AG09319 (cell line): ENCODE data around the gene DOCK4.

Experiments used
- DNase-seq: peaks from one replicate; pipeline ENCODE4 v3.0.0-alpha.2; 2010; ENCODE audit warnings: low read depth; ENCODE audit errors: extremely low read depth
- TF ChIP-seq, protein P1 (sequence below): IDR thresholded peaks from 2 replicates; pipeline ENCODE4 v1.5.1; 2011; ENCODE audit warnings: low read depth, mild to moderate bottlenecking, inconsistent platforms, low read length, moderate library complexity

Gene DOCK4

DNA sequence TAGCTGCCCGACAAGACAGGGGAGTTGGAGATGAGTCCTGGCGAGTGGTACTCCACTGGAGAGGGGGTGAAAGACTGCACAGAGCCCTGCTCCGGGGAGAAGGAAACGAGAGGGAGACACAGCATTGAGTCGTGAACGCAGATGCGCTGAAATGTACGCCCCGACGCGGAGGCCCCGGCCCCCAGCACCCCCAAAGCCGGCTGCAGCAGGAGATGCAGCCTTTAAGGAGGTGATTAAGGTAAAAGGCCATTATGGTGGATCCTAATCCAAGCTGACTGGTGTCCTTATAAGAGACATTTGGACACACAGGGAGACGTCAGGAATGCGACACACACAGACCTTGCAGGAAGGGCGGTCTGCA, 477.6 kb downstream of the DOCK4 start:
- no peak for DNase-seq
- TF ChIP-seq, protein P1, sequence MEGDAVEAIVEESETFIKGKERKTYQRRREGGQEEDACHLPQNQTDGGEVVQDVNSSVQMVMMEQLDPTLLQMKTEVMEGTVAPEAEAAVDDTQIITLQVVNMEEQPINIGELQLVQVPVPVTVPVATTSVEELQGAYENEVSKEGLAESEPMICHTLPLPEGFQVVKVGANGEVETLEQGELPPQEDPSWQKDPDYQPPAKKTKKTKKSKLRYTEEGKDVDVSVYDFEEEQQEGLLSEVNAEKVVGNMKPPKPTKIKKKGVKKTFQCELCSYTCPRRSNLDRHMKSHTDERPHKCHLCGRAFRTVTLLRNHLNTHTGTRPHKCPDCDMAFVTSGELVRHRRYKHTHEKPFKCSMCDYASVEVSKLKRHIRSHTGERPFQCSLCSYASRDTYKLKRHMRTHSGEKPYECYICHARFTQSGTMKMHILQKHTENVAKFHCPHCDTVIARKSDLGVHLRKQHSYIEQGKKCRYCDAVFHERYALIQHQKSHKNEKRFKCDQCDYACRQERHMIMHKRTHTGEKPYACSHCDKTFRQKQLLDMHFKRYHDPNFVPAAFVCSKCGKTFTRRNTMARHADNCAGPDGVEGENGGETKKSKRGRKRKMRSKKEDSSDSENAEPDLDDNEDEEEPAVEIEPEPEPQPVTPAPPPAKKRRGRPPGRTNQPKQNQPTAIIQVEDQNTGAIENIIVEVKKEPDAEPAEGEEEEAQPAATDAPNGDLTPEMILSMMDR = no peak

DNA sequence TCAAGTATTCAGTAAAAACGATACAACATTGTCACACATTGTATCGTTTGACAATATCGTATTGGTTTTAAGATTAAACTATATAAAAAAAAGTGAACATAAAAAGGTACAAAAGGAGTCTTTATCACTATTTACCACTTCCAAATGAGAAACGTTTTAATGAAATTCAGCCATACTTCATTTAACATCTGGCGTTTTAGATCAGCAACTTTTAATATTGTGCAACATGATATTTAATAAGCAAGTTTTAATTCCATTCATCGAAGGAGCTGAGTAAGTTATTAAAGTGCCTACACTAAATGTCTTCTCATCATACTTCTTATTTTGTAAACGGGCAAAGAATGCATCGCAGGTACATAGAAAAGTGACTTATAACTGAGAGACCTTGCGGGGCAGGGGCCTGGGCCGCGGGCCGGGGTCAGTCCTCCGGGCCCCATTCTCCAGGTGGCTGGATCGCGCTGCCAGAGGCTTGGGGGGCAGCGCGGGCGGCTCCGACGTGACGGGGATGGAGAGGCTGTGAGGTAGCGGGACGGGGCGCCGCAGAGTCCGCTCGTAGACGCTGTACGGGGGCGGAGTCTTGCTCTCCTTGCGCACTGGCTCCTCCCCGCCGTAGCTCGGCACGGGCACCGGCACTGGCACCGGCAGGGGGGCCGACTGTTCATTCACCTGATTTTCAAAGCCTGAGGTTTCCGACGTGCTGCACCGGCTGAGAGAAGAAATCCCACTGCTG, 478.1 kb downstream of the DOCK4 start:
- TF ChIP-seq, protein P1 = no peak
- no peak for DNase-seq

DNA sequence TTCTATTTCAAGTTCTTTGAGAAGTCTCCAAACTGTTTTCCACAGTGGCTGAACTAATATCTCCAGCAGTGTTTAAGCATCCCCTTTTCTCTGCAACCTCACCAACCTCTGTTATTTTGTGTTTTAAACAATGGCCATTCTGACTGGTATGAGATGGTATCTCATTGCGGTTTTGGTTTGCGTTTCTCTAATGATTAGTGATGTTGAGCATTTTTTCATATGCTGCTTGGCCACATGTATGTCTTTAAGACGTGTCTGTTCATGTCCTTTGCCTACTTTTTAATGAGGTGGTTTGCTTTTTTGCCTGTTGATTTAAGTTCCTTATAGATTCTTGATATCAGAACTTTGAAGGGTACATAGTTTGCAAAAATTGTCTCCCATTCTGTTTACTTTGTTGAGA, 487.3 kb downstream of the DOCK4 start:
- TF ChIP-seq, protein P1 = no peak
- no peak for DNase-seq

DNA sequence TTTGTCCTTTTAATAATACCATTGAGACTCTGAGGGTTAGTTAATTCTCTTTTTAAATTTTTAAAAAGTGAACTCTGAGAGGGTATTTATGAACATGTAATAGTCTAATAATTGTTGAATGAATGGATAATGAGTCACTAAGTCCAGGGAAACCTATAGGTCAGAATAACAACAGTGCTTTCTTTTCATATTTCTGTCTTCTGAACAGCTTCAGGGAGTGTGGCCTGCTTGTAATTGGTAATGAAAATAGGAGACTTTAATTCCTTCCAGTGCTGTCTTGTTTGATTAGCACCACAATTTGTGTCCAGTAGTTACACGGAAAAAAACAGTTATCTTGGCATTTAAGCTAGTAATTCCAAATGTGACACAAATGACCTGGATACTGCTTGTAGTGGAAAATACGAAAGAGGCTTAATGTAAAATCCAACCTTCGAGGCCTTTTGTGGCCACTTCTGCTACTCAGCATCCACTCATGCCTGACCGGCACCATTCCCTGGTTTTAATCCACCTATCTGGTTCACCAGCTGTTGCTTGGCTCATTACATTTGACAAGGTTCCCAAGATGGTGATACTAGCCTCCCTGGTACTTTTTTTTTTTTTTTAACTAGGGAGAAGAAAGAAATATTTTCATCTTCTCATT, 494.7 kb downstream of the DOCK4 start:
- DNase-seq = no peak
- TF ChIP-seq, protein P1 = no peak

DNA sequence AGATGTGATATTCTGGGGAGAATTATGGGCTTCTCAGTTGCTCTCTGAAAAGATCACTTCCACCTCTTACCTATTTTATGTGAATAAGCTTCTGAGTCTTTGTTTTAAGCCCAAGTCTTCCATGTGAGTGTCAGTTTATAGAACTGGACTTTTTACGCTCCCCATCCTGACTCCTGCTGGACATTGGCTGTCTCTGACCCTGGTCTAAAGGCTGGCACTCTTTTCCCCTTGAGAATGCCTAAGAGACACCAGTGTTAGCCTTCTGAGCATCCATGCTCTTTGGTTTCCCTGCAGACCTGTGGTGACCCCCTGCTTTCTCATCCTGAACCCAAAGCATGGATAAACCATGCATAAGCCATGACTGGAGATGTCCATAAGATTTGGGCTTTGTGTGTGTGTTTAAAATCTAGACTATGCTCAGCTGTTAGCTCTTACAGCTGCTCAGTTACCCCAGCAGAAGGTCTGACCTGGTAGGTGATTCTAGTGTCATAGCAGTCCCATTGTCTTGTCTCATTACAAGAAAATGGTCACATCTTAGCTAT, 495.3 kb downstream of the DOCK4 start:
- DNase-seq = no peak
- TF ChIP-seq, protein P1 = no peak

DNA sequence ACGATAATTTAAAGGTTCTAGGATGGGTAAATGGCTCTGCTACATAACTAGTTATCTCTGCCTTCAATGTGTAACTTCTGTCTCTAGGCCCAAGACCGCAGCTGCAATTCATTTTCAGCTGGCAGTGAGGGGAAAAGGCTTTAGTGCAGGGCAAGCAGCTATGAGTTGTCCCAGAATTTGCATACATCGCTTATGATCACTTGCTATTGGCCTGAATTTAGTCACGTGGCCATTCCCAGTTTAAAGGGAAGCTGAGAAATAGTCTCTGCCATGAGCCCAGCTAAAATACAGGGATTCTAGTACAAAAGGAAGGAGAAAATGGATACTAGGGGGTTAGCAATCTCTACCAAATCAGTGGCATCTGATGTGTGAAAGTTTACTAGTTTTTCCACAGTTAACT, 498.1 kb downstream of the DOCK4 start:
- TF ChIP-seq, protein P1 = no peak
- DNase-seq = no peak

DNA sequence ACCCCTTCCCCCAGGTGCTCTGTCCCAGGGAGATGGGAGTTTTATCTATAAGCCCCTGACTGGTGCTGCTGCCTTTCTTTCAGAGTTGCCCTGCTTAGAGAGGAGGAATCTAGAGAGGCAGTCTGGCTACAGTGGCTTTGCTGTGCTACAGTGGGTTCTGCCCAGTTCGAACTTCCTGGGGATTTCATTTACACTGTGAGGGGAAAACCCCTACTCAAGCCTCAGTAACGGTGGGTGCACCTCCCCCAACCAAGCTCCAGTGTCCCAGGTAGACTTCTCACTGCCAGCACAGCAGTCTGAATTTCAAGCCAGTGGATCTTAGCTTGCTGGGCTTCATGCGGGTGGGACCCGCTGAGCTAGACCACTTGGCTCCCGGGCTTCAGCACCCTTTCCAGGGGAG, 500.4 kb downstream of the DOCK4 start:
- no peak for DNase-seq
- TF ChIP-seq, protein P1 = no peak
